UCSD-AML1 (cell line): Measurements from ENCODE around the gene CCDC12.
A peak's percentile ranks its signal among the peaks of the same experiment; 100 is the strongest.

Experiments used
- DNase-seq: peaks from one replicate; lab custom pipeline; 2025; ENCODE audit not compliant: unreplicated experiment; lab: John Stamatoyannopoulos, UW

The CCDC12 gene

GRCh38 chr3:46878781-46879436, 97.6 kb downstream of the CCDC12 start:
- no peak for DNase-seq

- no peak for DNase-seq
These were observed 99.0 kb downstream of the CCDC12 start, which contains the start of gene PTH1R for GRCh38 chr3:46877406-46878125. Gene PTH1R (plus strand): TSS chr3:46877721. CDS start chr3:46883560, 5,839 bp downstream.

GRCh38 chr3:46876313-46877300, 99.9 kb downstream of the CCDC12 start:
- no peak for DNase-seq

- no peak for DNase-seq
These were observed 101.0 kb downstream of the CCDC12 start for GRCh38 chr3:46875560-46875959.

- peak; percentile 76 for DNase-seq
These were observed 102.1 kb downstream of the CCDC12 start for GRCh38 chr3:46874430-46874829.

- peak; percentile 50 for DNase-seq
These were observed 103.0 kb downstream of the CCDC12 start for GRCh38 chr3:46873521-46873920.
